ENCODE measurements around the gene ZMIZ1.
A peak's percentile ranks its signal among the peaks of the same experiment; 100 is the strongest.

ZMIZ1 gene

GRCh38 chr10:79046326-79046725, 22.4 kb upstream of the ZMIZ1 start:
- H3K36me3 ChIP-seq (ENCODE audit: control insufficient read depth in 2 of 2, insufficient read depth in 2 of 2, low read length in 2 of 2): no peaks in the 10 kb centered on the region
- H3K27me3 ChIP-seq (ENCODE audit: control insufficient read depth in 2 of 2, insufficient read depth in 2 of 2, low read length in 2 of 2): no peaks in the 10 kb centered on the region
- H3K9me3 ChIP-seq (ENCODE audit: control insufficient read depth in 2 of 2, low read length in 2 of 2): no peaks in the 10 kb centered on the region
- H3K4me3 ChIP-seq (ENCODE audit: low read length in 2 of 2): no peak overlapping the region
- H3K9ac ChIP-seq (ENCODE audit: low read depth in 1 of 2, low read length in 2 of 2): no peak overlapping the region
- peaks cover 30 to 32% of the 10 kb centered on the region in 2 donors for H3K4me1 ChIP-seq (ENCODE audit: control insufficient read depth in 2 of 2, insufficient read depth in 2 of 2, low read length in 2 of 2)
- H3K27ac ChIP-seq (ENCODE audit: low read depth in 2 of 2, low read length in 2 of 2): no peak overlapping the region

GRCh38 chr10:79046741-79047583, 21.8 kb upstream of the ZMIZ1 start:
- no peak overlapping the region for H3K4me3 ChIP-seq (ENCODE audit: low read length in 2 of 2)
- H3K4me1 ChIP-seq (ENCODE audit: control insufficient read depth in 2 of 2, insufficient read depth in 2 of 2, low read length in 2 of 2): peaks cover 35 to 37% of the 10 kb centered on the region in 2 donors
- no peaks in the 10 kb centered on the region for H3K36me3 ChIP-seq (ENCODE audit: control insufficient read depth in 2 of 2, insufficient read depth in 2 of 2, low read length in 2 of 2)
- H3K27ac ChIP-seq (ENCODE audit: low read depth in 2 of 2, low read length in 2 of 2): no peak overlapping the region
- no peaks in the 10 kb centered on the region for H3K27me3 ChIP-seq (ENCODE audit: control insufficient read depth in 2 of 2, insufficient read depth in 2 of 2, low read length in 2 of 2)
- H3K9me3 ChIP-seq (ENCODE audit: control insufficient read depth in 2 of 2, low read length in 2 of 2): no peaks in the 10 kb centered on the region
- H3K9ac ChIP-seq (ENCODE audit: low read depth in 1 of 2, low read length in 2 of 2): no peak overlapping the region

- peak overlapping the region in 1 of 2 donors; percentile 63 for H3K27ac ChIP-seq (ENCODE audit: low read depth in 2 of 2, low read length in 2 of 2)
- no peaks in the 10 kb centered on the region for H3K36me3 ChIP-seq (ENCODE audit: control insufficient read depth in 2 of 2, insufficient read depth in 2 of 2, low read length in 2 of 2)
- no peak overlapping the region for H3K4me3 ChIP-seq (ENCODE audit: low read length in 2 of 2)
- H3K9me3 ChIP-seq (ENCODE audit: control insufficient read depth in 2 of 2, low read length in 2 of 2): no peaks in the 10 kb centered on the region
- no peaks in the 10 kb centered on the region for H3K27me3 ChIP-seq (ENCODE audit: control insufficient read depth in 2 of 2, insufficient read depth in 2 of 2, low read length in 2 of 2)
- peaks cover 35 to 37% of the 10 kb centered on the region in 2 donors for H3K4me1 ChIP-seq (ENCODE audit: control insufficient read depth in 2 of 2, insufficient read depth in 2 of 2, low read length in 2 of 2)
- peak overlapping the region in 1 of 2 donors; percentile 50 for H3K9ac ChIP-seq (ENCODE audit: low read depth in 1 of 2, low read length in 2 of 2)
These were observed 21.2 kb upstream of the ZMIZ1 start for GRCh38 chr10:79047584-79047874.

GRCh38 chr10:79047875-79048638, 20.7 kb upstream of the ZMIZ1 start:
- peak overlapping the region; percentile 44 to 50 for H3K9ac ChIP-seq (ENCODE audit: low read depth in 1 of 2, low read length in 2 of 2)
- peak overlapping the region; percentile 49 to 63 for H3K27ac ChIP-seq (ENCODE audit: low read depth in 2 of 2, low read length in 2 of 2)
- no peak overlapping the region for H3K4me3 ChIP-seq (ENCODE audit: low read length in 2 of 2)
- H3K4me1 ChIP-seq (ENCODE audit: control insufficient read depth in 2 of 2, insufficient read depth in 2 of 2, low read length in 2 of 2): peaks cover 35 to 37% of the 10 kb centered on the region in 2 donors
- H3K36me3 ChIP-seq (ENCODE audit: control insufficient read depth in 2 of 2, insufficient read depth in 2 of 2, low read length in 2 of 2): no peaks in the 10 kb centered on the region
- H3K9me3 ChIP-seq (ENCODE audit: control insufficient read depth in 2 of 2, low read length in 2 of 2): no peaks in the 10 kb centered on the region
- no peaks in the 10 kb centered on the region for H3K27me3 ChIP-seq (ENCODE audit: control insufficient read depth in 2 of 2, insufficient read depth in 2 of 2, low read length in 2 of 2)

- peak overlapping the region; percentile 44 to 50 for H3K9ac ChIP-seq (ENCODE audit: low read depth in 1 of 2, low read length in 2 of 2)
- peaks cover 35 to 37% of the 10 kb centered on the region in 2 donors for H3K4me1 ChIP-seq (ENCODE audit: control insufficient read depth in 2 of 2, insufficient read depth in 2 of 2, low read length in 2 of 2)
- no peaks in the 10 kb centered on the region for H3K36me3 ChIP-seq (ENCODE audit: control insufficient read depth in 2 of 2, insufficient read depth in 2 of 2, low read length in 2 of 2)
- H3K9me3 ChIP-seq (ENCODE audit: control insufficient read depth in 2 of 2, low read length in 2 of 2): no peaks in the 10 kb centered on the region
- no peak overlapping the region for H3K4me3 ChIP-seq (ENCODE audit: low read length in 2 of 2)
- H3K27ac ChIP-seq (ENCODE audit: low read depth in 2 of 2, low read length in 2 of 2): peak overlapping the region; percentile 9 to 63
- H3K27me3 ChIP-seq (ENCODE audit: control insufficient read depth in 2 of 2, insufficient read depth in 2 of 2, low read length in 2 of 2): no peaks in the 10 kb centered on the region
These were observed 19.9 kb upstream of the ZMIZ1 start for GRCh38 chr10:79048639-79049550.

- H3K4me1 ChIP-seq (ENCODE audit: control insufficient read depth in 2 of 2, insufficient read depth in 2 of 2, low read length in 2 of 2): peaks cover 45 to 49% of the 10 kb centered on the region in 2 donors
- no peaks in the 10 kb centered on the region for H3K36me3 ChIP-seq (ENCODE audit: control insufficient read depth in 2 of 2, insufficient read depth in 2 of 2, low read length in 2 of 2)
- H3K27me3 ChIP-seq (ENCODE audit: control insufficient read depth in 2 of 2, insufficient read depth in 2 of 2, low read length in 2 of 2): no peaks in the 10 kb centered on the region
- peak overlapping the region in 1 of 2 donors; percentile 55 for H3K27ac ChIP-seq (ENCODE audit: low read depth in 2 of 2, low read length in 2 of 2)
- no peak overlapping the region for H3K4me3 ChIP-seq (ENCODE audit: low read length in 2 of 2)
- no peaks in the 10 kb centered on the region for H3K9me3 ChIP-seq (ENCODE audit: control insufficient read depth in 2 of 2, low read length in 2 of 2)
- no peak overlapping the region for H3K9ac ChIP-seq (ENCODE audit: low read depth in 1 of 2, low read length in 2 of 2)
These were observed 18.6 kb upstream of the ZMIZ1 start for GRCh38 chr10:79049931-79050895.

- Histone ChIP-seq H3K36me3 (ENCODE audit: control insufficient read depth in 2 of 2, insufficient read depth in 2 of 2, low read length in 2 of 2) (no peaks in the 10 kb centered on the region), H3K9ac (ENCODE audit: low read depth in 1 of 2, low read length in 2 of 2) (peak overlapping the region; percentile 40 to 56), H3K4me3 (ENCODE audit: low read length in 2 of 2) (no peak overlapping the region), H3K4me1 (ENCODE audit: control insufficient read depth in 2 of 2, insufficient read depth in 2 of 2, low read length in 2 of 2) (peaks cover 45 to 57% of the 10 kb centered on the region in 2 donors), H3K9me3 (ENCODE audit: control insufficient read depth in 2 of 2, low read length in 2 of 2) (no peaks in the 10 kb centered on the region), H3K27ac (ENCODE audit: low read depth in 2 of 2, low read length in 2 of 2) (peak overlapping the region; percentile 43 to 63), H3K27me3 (ENCODE audit: control insufficient read depth in 2 of 2, insufficient read depth in 2 of 2, low read length in 2 of 2) (no peaks in the 10 kb centered on the region)
These were observed 17.7 kb upstream of the ZMIZ1 start for GRCh38 chr10:79050896-79051555.

GRCh38 chr10:79051766-79052165, 17.0 kb upstream of the ZMIZ1 start:
- H3K27me3 ChIP-seq (ENCODE audit: control insufficient read depth in 2 of 2, insufficient read depth in 2 of 2, low read length in 2 of 2): no peaks in the 10 kb centered on the region
- peaks cover 53 to 64% of the 10 kb centered on the region in 2 donors for H3K4me1 ChIP-seq (ENCODE audit: control insufficient read depth in 2 of 2, insufficient read depth in 2 of 2, low read length in 2 of 2)
- H3K9me3 ChIP-seq (ENCODE audit: control insufficient read depth in 2 of 2, low read length in 2 of 2): no peaks in the 10 kb centered on the region
- H3K36me3 ChIP-seq (ENCODE audit: control insufficient read depth in 2 of 2, insufficient read depth in 2 of 2, low read length in 2 of 2): no peaks in the 10 kb centered on the region
- H3K27ac ChIP-seq (ENCODE audit: low read depth in 2 of 2, low read length in 2 of 2): no peak overlapping the region
- no peak overlapping the region for H3K9ac ChIP-seq (ENCODE audit: low read depth in 1 of 2, low read length in 2 of 2)
- H3K4me3 ChIP-seq (ENCODE audit: low read length in 2 of 2): no peak overlapping the region

All from mucosa of rectum (tissue), 2 donors.